IMR-90 (cell line): Measurements from ENCODE around the gene TACR2. TPM values are rescaled to one million over a fixed set of nuclear protein-coding genes. Genes with fewer than 3 reads are reported as not detected.
A peak's percentile ranks its signal among the peaks of the same experiment; 100 is the strongest.

ENCODE experiments used
- ATAC-seq: fragments of 200-7000 bp; cut with Tn5 transposase; 2 replicates; pipeline ENCODE4 v1.9.1; 2020; ENCODE audit warnings: low read depth, mild to moderate bottlenecking, moderate library complexity
- BruUV-seq: library from RNA; stranded (reverse); fragments of 400-500 nt; replicated peaks from 2 replicates; lab custom pipeline; 2021; lab: Mats Ljungman, UMichigan
- CTCF ChIA-PET: fragments of 300-600 bp; formaldehyde crosslinking; extraction: SDS; loops from one replicate; lab custom pipeline; 2021; ENCODE audit warnings: antibody characterized with exemption; lab: Yijun Ruan, JAX
- POLR2A ChIA-PET: fragments of 300-600 bp; sonication (Branson Sonifier 250); formaldehyde crosslinking; loops from one replicate; lab custom pipeline; 2022; ENCODE audit warnings: antibody characterized with exemption; ENCODE audit not compliant: unreplicated experiment; lab: Charles Lee
- DNase-seq: peaks from one replicate; pipeline ENCODE4 v3.0.0; 2013
- H2AFZ ChIP-seq: replicated peaks from 2 replicates; pipeline ENCODE3; 2013; ENCODE audit warnings: low read length, mild to moderate bottlenecking; ENCODE audit not compliant: poor library complexity
- H2AK5ac ChIP-seq: 2 replicates; pipeline ENCODE4 v1.6.1; 2013; ENCODE audit warnings: low read depth, low read length, inconsistent platforms
- H2AK9ac ChIP-seq: replicated peaks from 2 replicates; pipeline ENCODE3; 2013; ENCODE audit warnings: mild to moderate bottlenecking, low read depth, low read length, moderate library complexity; ENCODE audit not compliant: poor library complexity
- H2BK120ac ChIP-seq: 2 replicates; pipeline ENCODE4 v1.6.1; 2013; ENCODE audit warnings: low read depth, low read length, inconsistent platforms
- H2BK15ac ChIP-seq: 3 replicates; pipeline ENCODE4 v1.6.1; 2013; ENCODE audit warnings: low read depth, low read length, inconsistent platforms
- H2BK20ac ChIP-seq: 2 replicates; pipeline ENCODE4 v1.6.1; 2013; ENCODE audit warnings: low read depth, mild to moderate bottlenecking, inconsistent platforms, low read length, moderate library complexity
- H2BK5ac ChIP-seq: 2 replicates; pipeline ENCODE4 v1.6.1; 2013; ENCODE audit warnings: mild to moderate bottlenecking, low read depth, low read length, inconsistent platforms; ENCODE audit not compliant: poor library complexity, severe bottlenecking
- H3K14ac ChIP-seq: replicated peaks from 2 replicates; pipeline ENCODE4 v1.6.1; 2013; ENCODE audit warnings: low read depth, low read length, inconsistent platforms
- H3K18ac ChIP-seq: 2 replicates; pipeline ENCODE4 v1.6.1; 2013; ENCODE audit warnings: low read depth, low read length, control low read depth
- H3K23ac ChIP-seq: 2 replicates; pipeline ENCODE4 v1.6.1; 2013; ENCODE audit warnings: low read depth, low read length, inconsistent platforms
- H3K27ac ChIP-seq: 2 replicates; pipeline ENCODE4 v1.5.1; 2013; ENCODE audit warnings: mild to moderate bottlenecking, control low read depth, low read length; ENCODE audit not compliant: insufficient read depth
- H3K27me3 ChIP-seq: 2 replicates; pipeline ENCODE4 v1.6.1; 2013; ENCODE audit warnings: low read length; ENCODE audit not compliant: control insufficient read depth, insufficient read depth
- H3K36me3 ChIP-seq: 2 replicates; pipeline ENCODE4 v1.6.1; 2013; ENCODE audit warnings: low read length, mixed read lengths; ENCODE audit not compliant: control insufficient read depth, insufficient read depth
- H3K4ac ChIP-seq: 2 replicates; pipeline ENCODE4 v1.6.1; 2013; ENCODE audit warnings: low read depth, low read length, inconsistent platforms
- H3K4me1 ChIP-seq: 2 replicates; pipeline ENCODE4 v1.6.1; 2013; ENCODE audit warnings: low read length, mixed read lengths; ENCODE audit not compliant: control insufficient read depth, insufficient read depth
- H3K4me2 ChIP-seq: 2 replicates; pipeline ENCODE4 v1.6.1; 2013; ENCODE audit warnings: low read depth, mild to moderate bottlenecking, control low read depth, low read length, moderate library complexity
- H3K4me3 ChIP-seq: 2 replicates; pipeline ENCODE4 v1.5.1; 2013; ENCODE audit warnings: low read depth, mild to moderate bottlenecking, control low read depth, low read length, moderate library complexity; ENCODE audit not compliant: insufficient read depth
- H3K56ac ChIP-seq: 2 replicates; pipeline ENCODE4 v1.6.1; 2013; ENCODE audit warnings: low read length, inconsistent platforms; ENCODE audit not compliant: insufficient read depth; ENCODE audit errors: extremely low read depth
- H3K79me1 ChIP-seq, 2 experiments: 2 replicates each; pipeline ENCODE4 v1.6.1; 2013; ENCODE audit warnings: low read length in 2 of 2, inconsistent platforms in 1 of 2, low read depth in 1 of 2
- H3K9ac ChIP-seq: 2 replicates; pipeline ENCODE4 v1.6.1; 2013; ENCODE audit warnings: low read depth, low read length, control low read depth
- H3K9me1 ChIP-seq: 2 replicates; pipeline ENCODE4 v1.6.1; 2013; ENCODE audit warnings: low read length, inconsistent platforms; ENCODE audit not compliant: insufficient read depth
- H3K9me3 ChIP-seq: 2 replicates; pipeline ENCODE4 v1.6.1; 2013; ENCODE audit warnings: low read length; ENCODE audit not compliant: control insufficient read depth, insufficient read depth
- H4K20me1 ChIP-seq: 2 replicates; pipeline ENCODE4 v1.6.1; 2013; ENCODE audit warnings: low read length, inconsistent platforms; ENCODE audit not compliant: insufficient read depth
- H4K5ac ChIP-seq: 2 replicates; pipeline ENCODE4 v1.6.1; 2013; ENCODE audit warnings: mild to moderate bottlenecking, low read depth, low read length, control low read depth
- H4K8ac ChIP-seq, 2 experiments: 2 replicates each; pipeline ENCODE4 v1.6.1; 2013; ENCODE audit warnings: low read depth in 2 of 2, low read length in 2 of 2, control low read depth in 1 of 2, inconsistent platforms in 1 of 2
- H4K91ac ChIP-seq: 2 replicates; pipeline ENCODE4 v1.6.1; 2013; ENCODE audit warnings: low read depth, low read length, inconsistent platforms; ENCODE audit not compliant: insufficient read depth
- BHLHE40 ChIP-seq: fragments of 150-350 bp; IDR thresholded peaks from 2 replicates; pipeline ENCODE4 v1.6.1; 2016; ENCODE audit warnings: mild to moderate bottlenecking, low read depth, low read length
- CHD1 ChIP-seq: IDR thresholded peaks from 2 replicates; pipeline ENCODE4 v1.6.1; 2012; ENCODE audit warnings: low read depth, low read length, improper control_type of control experiment
- FOS ChIP-seq: fragments of 150-350 bp; IDR thresholded peaks from 2 replicates; pipeline ENCODE4 v1.6.1; 2016; ENCODE audit warnings: low read depth, low read length
- MAFK ChIP-seq: IDR thresholded peaks from 2 replicates; pipeline ENCODE4 v1.6.1; 2012; ENCODE audit warnings: low read depth, low read length, improper control_type of control experiment
- MAZ ChIP-seq: IDR thresholded peaks from 2 replicates; pipeline ENCODE4 v1.6.1; 2012; ENCODE audit warnings: low read depth, mild to moderate bottlenecking, low read length, improper control_type of control experiment, moderate library complexity, borderline replicate concordance
- MXI1 ChIP-seq: IDR thresholded peaks from 2 replicates; pipeline ENCODE4 v1.6.1; 2012; ENCODE audit warnings: low read depth, mild to moderate bottlenecking, low read length, moderate library complexity, borderline replicate concordance
- NFE2L2 ChIP-seq: fragments of 150-350 bp; IDR thresholded peaks from 2 replicates; pipeline ENCODE4 v1.6.1; 2016; ENCODE audit warnings: low read depth, mild to moderate bottlenecking, low read length
- POLR2A ChIP-seq: IDR thresholded peaks from 2 replicates; pipeline ENCODE4 v1.6.1; 2012; ENCODE audit warnings: mild to moderate bottlenecking, low read depth, low read length
- RAD21 ChIP-seq: IDR thresholded peaks from 2 replicates; pipeline ENCODE4 v1.6.1; 2012; ENCODE audit warnings: low read length, improper control_type of control experiment
- RCOR1 ChIP-seq: IDR thresholded peaks from 2 replicates; pipeline ENCODE4 v1.6.1; 2012; ENCODE audit warnings: mild to moderate bottlenecking, low read length, improper control_type of control experiment; ENCODE audit not compliant: insufficient replicate concordance
- RFX5 ChIP-seq: IDR thresholded peaks from 2 replicates; pipeline ENCODE4 v1.8.0; 2012; ENCODE audit warnings: low read depth, mild to moderate bottlenecking, low read length, moderate library complexity
- WGBS, 2 experiments: methylation state at CpG; one replicate each; pipeline versions ENCODE4 v1.1.5 to v1.1.7; 2013; ENCODE audit warnings: missing lambda C conversion rate in 2 of 2; ENCODE audit not compliant: insufficient read length in 1 of 2; ENCODE audit errors: extremely low coverage in 2 of 2; 5-methylcytosine and 5-hydroxymethylcytosine counted together
- dilution Hi-C: fragments of 300-500 bp; cut with HindIII; formaldehyde crosslinking; loops from one replicate; pipeline ENCODE4 v1.14.3; 2018; ENCODE audit warnings: low sequenced_read_pairs; ENCODE audit not compliant: unreplicated experiment
- in situ Hi-C: fragments of 300-500 bp; cut with MboI; formaldehyde crosslinking; loops from 3 replicates; pipeline ENCODE4 v1.14.3; 2019; ENCODE audit warnings: low sequenced_read_pairs, inconsistent platforms, mixed read lengths
- intact Hi-C: fragments of 100-400 bp; cut with micrococcal nuclease; formaldehyde crosslinking; loops from 2 replicates; pipeline ENCODE4 v1.10.0; 2022
- polyA plus RNA-seq, 3 experiments: library from polyadenylated mRNA; depleted of rRNA; stranded (reverse); fragments of >200 nt; gene quantifications; 2 replicates each; pipeline ENCODE4 v1.2.3, GENCODE V29; 2012; ENCODE audit warnings: low replicate concordance in 1 of 3
- total RNA-seq: library from RNA; depleted of rRNA; stranded (reverse); fragments of >200 nt; gene quantifications from 2 replicates; pipeline ENCODE4 v1.2.3, GENCODE V29; 2012
- TF ChIP-seq, protein P1 (sequence below): fragments of 150-350 bp; IDR thresholded peaks from 2 replicates; pipeline ENCODE4 v1.6.1; 2016; ENCODE audit warnings: low read depth, mild to moderate bottlenecking, low read length, moderate library complexity, borderline replicate concordance
- TF ChIP-seq, protein P2 (sequence below): fragments of 150-350 bp; IDR thresholded peaks from 2 replicates; pipeline ENCODE4 v1.6.1; 2017; ENCODE audit warnings: mild to moderate bottlenecking, antibody characterized with exemption, low read length, low read depth
- TF ChIP-seq, protein P3 (sequence below): conservative IDR thresholded peaks from 2 replicates; pipeline ENCODE4 v1.5.1; 2012; ENCODE audit warnings: mild to moderate bottlenecking, low read depth, low read length, improper control_type of control experiment

TACR2 gene
- total and polyA plus RNA-seq, 2 of the 4 experiments (the other 2 are of a cell fraction), result not detected

DNA sequence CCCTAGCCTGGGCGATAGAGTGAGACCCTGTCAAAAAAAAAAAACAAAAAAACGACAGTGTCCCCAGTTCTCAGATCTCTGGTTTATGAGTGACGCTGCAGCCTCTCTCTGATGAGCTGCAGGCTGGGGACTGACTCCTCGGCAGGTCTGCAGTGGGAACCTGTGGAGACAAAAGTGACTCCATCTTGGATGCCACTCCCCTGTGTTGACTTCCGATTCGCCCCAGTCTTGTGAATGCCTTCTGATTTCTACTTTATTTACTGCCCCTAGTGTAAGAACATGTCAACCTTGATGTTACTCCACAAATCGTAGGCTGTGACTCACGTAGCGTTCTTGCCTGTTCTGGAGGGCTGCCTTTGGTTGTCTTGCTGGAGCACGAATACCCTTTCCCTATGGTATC, 6.2 kb downstream of the TACR2 start:
- Histone ChIP-seq H3K4me1 (no peaks in the 10 kb centered on the region; the same call in 1 of the 2 replicates), H3K27ac (no peak overlapping the region), H3K9me1 (peaks cover 4% of the 10 kb centered on the region; the same call in 1 of the 2 replicates), H2BK20ac (no peak overlapping the region), H3K27me3 (peaks cover 2% of the 10 kb centered on the region; the same call in 1 of the 2 replicates), H2BK120ac (no peak overlapping the region), H2AFZ (no peak overlapping the region), H3K14ac (no peak overlapping the region), H3K4me2 (no peak overlapping the region), H2BK15ac (no peak overlapping the region), H3K4me3 (no peak overlapping the region), H3K9me3 (no peaks in the 10 kb centered on the region), H4K8ac (no peak overlapping the region), H2BK5ac (no peak overlapping the region), H2AK9ac (peak overlapping the region; percentile 21), H3K36me3 (no peaks in the 10 kb centered on the region), H3K4ac (no peak overlapping the region), H2AK5ac (no peak overlapping the region), H3K23ac (no peak overlapping the region), H3K18ac (no peak overlapping the region), H4K5ac (no peak overlapping the region), H4K20me1 (no peaks in the 10 kb centered on the region), H3K9ac (no peak overlapping the region), H3K79me1 (no peaks in the 10 kb centered on the region), H4K91ac (no peak overlapping the region), H3K56ac (no peak overlapping the region)
- DNase-seq (no peak), ATAC-seq (no peak)
- ChIA-PET POLR2A (no interaction called here), CTCF (interaction anchor here (0.7 kb wide), 1 partner anchor 241 kb away, joined by 4 read pairs; no protein-coding TSS in a partner anchor)
- intact Hi-C loops, result loop anchor here (5.0 to 10.0 kb wide), 2 partner anchors 403 to 626 kb away; no protein-coding TSS in a partner anchor
- no TSS peak for BruUV-seq
- no peak for TF ChIP-seq RAD21
- no peak for TF ChIP-seq CHD1
- TF ChIP-seq, protein P1, sequence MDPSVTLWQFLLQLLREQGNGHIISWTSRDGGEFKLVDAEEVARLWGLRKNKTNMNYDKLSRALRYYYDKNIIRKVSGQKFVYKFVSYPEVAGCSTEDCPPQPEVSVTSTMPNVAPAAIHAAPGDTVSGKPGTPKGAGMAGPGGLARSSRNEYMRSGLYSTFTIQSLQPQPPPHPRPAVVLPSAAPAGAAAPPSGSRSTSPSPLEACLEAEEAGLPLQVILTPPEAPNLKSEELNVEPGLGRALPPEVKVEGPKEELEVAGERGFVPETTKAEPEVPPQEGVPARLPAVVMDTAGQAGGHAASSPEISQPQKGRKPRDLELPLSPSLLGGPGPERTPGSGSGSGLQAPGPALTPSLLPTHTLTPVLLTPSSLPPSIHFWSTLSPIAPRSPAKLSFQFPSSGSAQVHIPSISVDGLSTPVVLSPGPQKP, result no peak
- TF ChIP-seq BHLHE40, result no peak
- TF ChIP-seq RFX5, result no peak
- TF ChIP-seq FOS, result no peak
- TF ChIP-seq MAFK, result no peak
- no peak for TF ChIP-seq MAZ
- no peak for TF ChIP-seq RCOR1
- TF ChIP-seq, protein P2, sequence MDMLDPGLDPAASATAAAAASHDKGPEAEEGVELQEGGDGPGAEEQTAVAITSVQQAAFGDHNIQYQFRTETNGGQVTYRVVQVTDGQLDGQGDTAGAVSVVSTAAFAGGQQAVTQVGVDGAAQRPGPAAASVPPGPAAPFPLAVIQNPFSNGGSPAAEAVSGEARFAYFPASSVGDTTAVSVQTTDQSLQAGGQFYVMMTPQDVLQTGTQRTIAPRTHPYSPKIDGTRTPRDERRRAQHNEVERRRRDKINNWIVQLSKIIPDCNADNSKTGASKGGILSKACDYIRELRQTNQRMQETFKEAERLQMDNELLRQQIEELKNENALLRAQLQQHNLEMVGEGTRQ, result no peak
- no peak for TF ChIP-seq NFE2L2
- TF ChIP-seq POLR2A, result no peak
- TF ChIP-seq MXI1, result no peak
- TF ChIP-seq, protein P3, sequence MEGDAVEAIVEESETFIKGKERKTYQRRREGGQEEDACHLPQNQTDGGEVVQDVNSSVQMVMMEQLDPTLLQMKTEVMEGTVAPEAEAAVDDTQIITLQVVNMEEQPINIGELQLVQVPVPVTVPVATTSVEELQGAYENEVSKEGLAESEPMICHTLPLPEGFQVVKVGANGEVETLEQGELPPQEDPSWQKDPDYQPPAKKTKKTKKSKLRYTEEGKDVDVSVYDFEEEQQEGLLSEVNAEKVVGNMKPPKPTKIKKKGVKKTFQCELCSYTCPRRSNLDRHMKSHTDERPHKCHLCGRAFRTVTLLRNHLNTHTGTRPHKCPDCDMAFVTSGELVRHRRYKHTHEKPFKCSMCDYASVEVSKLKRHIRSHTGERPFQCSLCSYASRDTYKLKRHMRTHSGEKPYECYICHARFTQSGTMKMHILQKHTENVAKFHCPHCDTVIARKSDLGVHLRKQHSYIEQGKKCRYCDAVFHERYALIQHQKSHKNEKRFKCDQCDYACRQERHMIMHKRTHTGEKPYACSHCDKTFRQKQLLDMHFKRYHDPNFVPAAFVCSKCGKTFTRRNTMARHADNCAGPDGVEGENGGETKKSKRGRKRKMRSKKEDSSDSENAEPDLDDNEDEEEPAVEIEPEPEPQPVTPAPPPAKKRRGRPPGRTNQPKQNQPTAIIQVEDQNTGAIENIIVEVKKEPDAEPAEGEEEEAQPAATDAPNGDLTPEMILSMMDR, result no peak
- WGBS, 2 experiments, result 95% methylated on average over 4 of the region's 10 CpGs; no CpG with 5 or more reads in 1 of the 2 experiments
- dilution Hi-C loops, result no loop called here
- in situ Hi-C loops, result loop anchor here (10.0 kb wide), 1 partner anchor 406 kb away; no protein-coding TSS in a partner anchor
